ENCODE results near the gene DDIT4L.
"Not testable (repeated sequence)": the region's sequence is repeated elsewhere in the genome, so short reads cannot be mapped to it uniquely, and the experiment has no call there.

DDIT4L gene

DNA sequence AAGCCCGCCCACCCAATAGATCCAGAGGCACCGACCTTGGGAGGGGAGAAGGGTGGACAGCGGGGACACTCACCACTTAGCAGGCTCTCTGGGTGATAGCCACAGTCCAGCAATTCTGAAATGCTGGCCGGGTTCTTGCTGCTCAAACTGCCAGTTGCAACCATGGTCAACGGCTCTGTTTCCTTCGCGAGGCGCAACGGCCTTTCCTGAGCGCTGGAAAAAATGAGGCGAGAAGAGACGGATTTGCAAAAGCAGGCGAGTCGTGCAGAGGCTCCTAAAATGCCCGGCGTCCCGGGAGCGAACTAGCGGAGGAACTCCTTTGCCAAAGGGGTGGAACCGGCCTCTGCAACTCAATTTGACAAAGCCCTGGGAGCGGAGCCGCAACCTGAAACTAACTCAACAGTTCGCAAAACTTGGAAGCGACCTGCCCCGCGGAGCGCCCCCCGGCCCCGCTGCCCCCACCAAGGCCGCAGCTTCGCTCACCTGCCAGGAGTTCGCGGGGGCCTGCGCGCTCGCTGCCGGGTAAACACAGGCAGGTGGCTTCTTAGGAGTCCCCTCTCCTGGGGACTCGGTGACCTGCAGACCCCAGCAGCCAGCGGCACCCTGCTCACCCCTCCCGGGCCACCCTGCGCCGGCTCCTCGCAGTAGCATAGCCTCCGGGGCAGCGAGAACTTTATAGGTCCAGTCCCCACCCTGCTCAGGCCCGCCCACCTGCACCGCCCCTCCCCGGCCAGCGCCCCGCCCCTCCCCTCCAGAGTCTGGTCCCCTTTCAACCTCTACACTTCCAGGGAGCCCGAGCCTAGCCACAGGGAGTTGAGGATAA, at the start of gene DDIT4L:
Gene DDIT4L (minus strand): TSS at position 649 of the 823 bp plus-strand sequence. CDS start 485 bp downstream, at position 164.
- DNase-seq = peak; percentile 3

GRCh38 chr4:100240008-100240407, 49.7 kb upstream of the DDIT4L start:
- no peak for DNase-seq

DNA sequence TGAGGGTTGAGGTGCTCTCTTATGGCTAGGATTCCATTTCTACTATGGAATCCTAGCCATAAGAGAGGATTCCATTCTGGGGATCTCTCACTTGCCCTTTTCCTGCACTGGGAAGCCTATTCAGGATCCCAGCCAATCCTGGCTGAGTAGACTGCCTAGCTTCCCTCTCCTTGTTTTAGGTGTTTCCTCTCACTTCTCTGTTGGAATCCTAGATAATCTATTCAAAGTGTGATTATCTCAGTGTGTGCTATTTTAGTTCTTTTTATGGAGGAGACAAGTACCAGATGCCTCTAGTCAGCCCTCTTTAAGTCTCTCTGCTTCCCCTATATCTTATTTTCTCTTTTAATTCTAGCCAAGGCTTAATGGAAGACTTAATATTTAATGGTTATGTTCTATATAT, 34.5 kb upstream of the DDIT4L start:
- DNase-seq = no peak

DNA sequence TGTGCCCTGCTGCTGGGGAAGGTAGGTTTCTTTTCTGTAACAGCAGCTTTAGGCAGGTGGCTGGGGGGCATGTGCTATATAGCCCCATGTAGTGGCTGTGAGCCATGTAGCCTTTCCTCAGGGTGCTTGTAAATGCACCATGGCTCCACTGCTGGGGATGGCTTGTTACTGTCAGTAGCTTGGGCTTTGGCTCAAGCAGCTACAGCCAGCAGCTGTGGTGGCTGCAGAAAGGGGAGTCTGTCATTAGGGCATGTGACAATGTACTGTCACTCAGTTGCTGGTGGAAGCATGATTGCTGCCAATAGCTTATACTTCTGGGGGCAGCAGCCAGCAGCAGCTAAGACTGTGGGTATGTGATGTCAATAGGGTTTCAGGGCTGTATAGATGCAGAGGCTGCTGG, 33.9 kb upstream of the DDIT4L start:
- no peak for DNase-seq

DNA sequence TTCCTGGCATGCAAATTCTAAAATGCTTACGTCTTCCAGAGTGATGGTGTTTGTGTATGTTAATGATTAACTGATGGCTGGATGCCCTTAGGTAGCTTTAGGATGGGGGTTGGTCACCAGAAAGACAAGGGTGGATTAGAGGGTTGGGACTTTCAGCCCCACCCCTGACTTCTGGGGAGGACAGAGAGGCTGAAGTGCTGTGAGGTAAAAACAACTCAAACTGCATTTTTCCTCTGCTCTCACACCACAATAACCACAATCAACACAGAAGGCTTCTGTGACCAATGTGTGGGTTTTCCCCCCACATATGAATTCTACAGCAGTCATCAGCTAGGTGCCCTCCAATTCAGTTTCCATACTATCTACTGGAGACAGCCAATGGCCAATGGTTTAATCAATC, 18.7 kb upstream of the DDIT4L start:
- DNase-seq = no peak

- no peak for DNase-seq
These were observed 18.2 kb upstream of the DDIT4L start for GRCh38 chr4:100208459-100208858.

- DNase-seq = no peak
These were observed 16.6 kb upstream of the DDIT4L start for GRCh38 chr4:100206850-100207249.

GRCh38 chr4:100198061-100198460, 7.8 kb upstream of the DDIT4L start:
- no peak for DNase-seq

- not testable (repeated sequence) for DNase-seq
These were observed 6.3 kb upstream of the DDIT4L start for GRCh38 chr4:100196388-100197071.

DNA sequence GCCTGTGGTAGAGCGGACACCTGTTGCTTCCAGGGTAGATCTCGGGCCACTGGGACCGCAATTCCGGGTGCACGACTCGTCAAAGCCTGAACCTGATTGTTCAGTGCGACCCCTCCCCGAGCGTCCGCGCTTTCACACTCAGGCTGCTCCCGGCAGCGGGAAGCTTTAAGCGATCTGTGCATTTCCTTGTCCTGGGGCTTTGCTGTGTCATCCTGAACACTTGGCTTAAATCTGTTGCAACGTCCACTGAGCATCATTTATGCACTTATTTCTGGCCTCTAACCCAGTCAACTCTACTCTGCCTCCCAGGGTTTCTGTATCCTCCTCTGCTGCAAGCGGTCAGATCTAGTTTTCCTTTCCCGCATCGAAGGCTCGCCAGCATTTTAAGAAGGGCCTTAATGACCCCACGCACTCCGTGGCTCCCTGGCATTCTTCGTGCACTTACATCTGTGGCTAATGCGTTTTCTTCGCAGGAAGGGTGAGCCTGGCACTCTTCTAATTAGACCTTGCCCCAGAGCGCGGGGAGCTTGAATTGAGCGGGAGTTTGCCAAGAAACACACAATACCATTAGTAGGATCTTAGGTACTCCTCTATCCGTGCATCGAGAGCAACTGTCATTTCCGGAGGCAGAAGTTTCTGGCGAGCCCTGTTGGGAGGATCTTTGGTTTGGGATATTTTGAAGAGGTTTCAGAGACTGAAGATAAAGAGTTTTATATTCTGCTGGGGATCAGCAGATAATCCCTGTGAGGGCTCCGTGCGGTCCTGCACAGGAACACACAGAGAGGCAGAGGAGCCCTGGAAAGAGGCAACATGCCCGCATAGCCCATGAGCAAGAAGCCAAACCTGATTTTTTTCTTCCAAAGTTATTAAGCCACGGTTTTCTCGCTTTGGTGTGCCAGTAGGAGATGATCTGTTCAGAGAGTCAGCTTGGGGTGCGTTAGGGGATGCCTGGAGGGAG, 654 bp upstream of the DDIT4L start:
- no peak for DNase-seq

GRCh38 chr4:100188829-100189228, 1.4 kb downstream of the DDIT4L start:
- DNase-seq = no peak

DNA sequence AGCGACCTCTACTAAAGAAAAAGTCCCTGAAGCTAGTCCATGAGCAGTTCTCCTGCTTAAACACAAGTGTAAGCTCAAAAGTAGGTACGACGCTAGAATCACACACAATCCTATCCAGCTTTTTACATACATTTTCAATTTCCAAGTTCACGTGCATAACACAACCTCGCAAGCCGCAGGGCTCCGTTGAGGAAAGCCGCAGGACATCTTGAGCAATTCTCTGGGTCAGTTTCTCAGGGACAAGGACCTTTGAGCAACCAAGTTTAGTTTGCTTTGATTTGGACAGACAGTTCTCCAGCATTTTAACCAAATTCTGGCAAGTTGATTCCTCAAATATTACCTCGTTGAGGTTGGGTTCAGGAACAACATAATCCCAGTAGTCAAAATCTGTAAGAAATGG, 2.5 kb downstream of the DDIT4L start:
- DNase-seq = no peak

DNA sequence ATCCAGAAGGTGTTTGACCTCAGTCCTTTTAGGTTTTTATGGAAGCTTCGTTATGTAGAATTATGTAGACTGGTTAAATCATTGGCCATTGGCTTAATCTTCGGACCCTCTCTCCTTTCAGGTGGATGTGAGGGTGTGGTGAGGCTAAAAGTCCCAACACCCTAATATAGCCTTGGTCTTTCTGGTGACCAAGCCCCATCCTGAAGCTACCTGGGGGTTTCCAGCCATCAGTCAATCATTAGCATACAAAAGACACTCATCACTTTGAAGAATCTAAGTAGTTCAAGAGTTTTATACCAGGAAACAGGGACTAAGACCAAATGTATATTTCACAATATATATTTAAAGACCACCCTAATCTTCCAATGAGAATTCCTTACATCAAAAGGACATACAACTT, 5.5 kb downstream of the DDIT4L start:
- DNase-seq = no peak

GRCh38 chr4:100177855-100178254, 12.4 kb downstream of the DDIT4L start:
- DNase-seq = no peak

- DNase-seq = no peak
These were observed 13.1 kb downstream of the DDIT4L start for GRCh38 chr4:100177126-100177525.

- DNase-seq = no peak
These were observed 14.4 kb downstream of the DDIT4L start for GRCh38 chr4:100175858-100176257.

DNA sequence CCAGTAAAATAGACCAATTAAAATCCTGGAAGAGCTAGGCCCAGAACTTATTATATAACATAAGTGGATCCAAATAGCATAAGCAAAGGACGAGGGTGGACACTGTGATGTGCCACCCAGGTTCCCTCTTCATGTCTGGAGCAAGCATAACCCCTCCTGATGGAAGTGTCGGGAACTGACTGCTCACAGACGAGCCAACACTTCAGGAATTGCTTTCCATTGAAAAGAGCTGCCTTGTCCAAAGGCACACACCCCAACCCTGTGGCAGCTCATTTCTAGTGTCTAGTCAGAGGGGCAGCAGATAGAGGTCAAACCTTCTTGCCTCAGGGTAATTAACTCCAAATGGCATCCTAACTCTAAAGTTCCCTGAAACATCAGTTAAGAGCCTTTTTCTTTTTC, 15.3 kb downstream of the DDIT4L start:
- no peak for DNase-seq

DNA sequence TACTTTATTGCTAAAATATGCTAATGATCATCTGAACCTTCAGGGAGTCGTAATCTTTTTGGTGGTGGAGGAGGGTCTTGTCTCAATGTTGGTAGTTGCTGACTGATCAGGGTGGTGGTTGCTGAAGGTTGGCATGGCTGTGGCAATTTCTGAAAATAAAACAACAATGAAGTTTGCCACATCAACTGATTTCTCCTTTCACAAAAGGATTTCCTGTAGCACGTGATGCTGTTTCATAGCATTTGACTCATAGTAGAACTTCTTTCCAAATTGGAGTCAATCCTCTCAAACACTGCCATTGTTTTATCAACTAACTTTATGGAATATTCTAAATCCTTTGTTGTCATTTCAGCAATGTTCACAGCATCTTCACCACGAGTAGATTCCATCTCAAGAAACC, 19.3 kb downstream of the DDIT4L start:
- DNase-seq = no peak

DNA sequence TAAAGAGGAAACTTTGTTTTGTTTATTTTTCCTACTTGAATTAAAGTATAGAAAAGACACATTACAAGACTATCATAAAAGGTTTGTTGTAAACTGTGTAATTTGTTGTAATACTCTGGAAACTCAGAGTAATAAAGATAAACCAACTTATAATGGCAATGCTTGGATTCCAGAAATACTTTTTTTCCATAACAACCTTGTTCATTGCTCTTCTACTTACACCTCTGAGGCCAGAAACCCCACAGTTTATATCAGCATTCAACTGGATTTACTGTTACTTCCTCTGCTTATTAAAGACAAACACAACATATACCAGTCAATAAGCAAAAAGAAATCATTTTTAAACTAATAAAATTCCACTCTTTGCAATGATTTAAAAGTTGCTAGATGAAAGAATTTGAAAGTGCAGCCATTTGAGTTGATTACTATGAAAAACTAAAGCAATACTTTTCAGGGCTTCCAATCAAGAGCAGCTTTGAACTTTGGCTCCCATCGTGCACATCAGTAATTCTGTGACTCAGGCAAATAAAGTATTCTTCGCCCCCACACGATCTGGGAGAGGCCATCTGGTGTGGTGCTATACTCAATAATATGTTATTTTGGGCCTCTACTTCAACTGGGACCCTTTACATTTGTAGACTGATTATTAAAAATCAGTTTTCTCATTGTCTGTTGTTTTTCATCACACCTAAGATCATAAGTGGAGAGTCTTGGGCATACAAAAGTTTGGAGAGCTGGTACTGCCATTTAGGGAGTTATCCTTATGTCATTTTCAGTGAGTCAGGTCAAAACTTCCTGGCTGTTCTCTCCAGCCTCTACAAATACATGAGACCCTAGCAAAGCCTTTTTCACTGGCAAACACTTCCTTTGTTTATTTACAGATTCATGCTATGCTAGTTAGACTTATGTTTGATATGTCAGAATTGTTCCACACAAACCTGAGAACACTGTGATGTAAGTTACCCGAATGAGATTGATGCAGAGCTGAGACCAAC, 20.5 kb downstream of the DDIT4L start:
- no peak for DNase-seq

GRCh38 chr4:100168521-100168920, 21.7 kb downstream of the DDIT4L start:
- DNase-seq = no peak

- DNase-seq = no peak
These were observed 23.8 kb downstream of the DDIT4L start for GRCh38 chr4:100166297-100167039.

Measured in NCI-H226 (cell line).